HL-60/S4 treated with phorbol 12-myristate 13-acetate at 8.2 ng/mL for 4 days and 3 days (cell line): Measurements from ENCODE around the gene HEXD.
"Not testable (repeated sequence)": the region's sequence is repeated elsewhere in the genome, so short reads cannot be mapped to it uniquely, and the experiment has no call there.

Experiments used
- in situ Hi-C: fragments of 300-500 bp; cut with MboI; formaldehyde crosslinking; loops from 2 replicates; pipeline ENCODE4 v1.15.0; 2022; ENCODE audit warnings: low sequenced_read_pairs

The HEXD gene

GRCh38 chr17:82452162-82452561 is 34.0 kb downstream of the HEXD start:
- in situ Hi-C loops: no loop called here

GRCh38 chr17:82453151-82453550 is 35.0 kb downstream of the HEXD start:
- in situ Hi-C loops: not testable (repeated sequence)

GRCh38 chr17:82453706-82454105 is 35.6 kb downstream of the HEXD start:
- in situ Hi-C loops: not testable (repeated sequence)

- in situ Hi-C loops: no loop called here
Measured at GRCh38 chr17:82457073-82457928, 39.2 kb downstream of the HEXD start.

- in situ Hi-C loops: no loop called here
Measured at GRCh38 chr17:82457929-82458178, 39.7 kb downstream of the HEXD start.

GRCh38 chr17:82458179-82458884 is 40.2 kb downstream of the HEXD start, which contains the start of gene NARF:
Gene NARF, plus strand, starts transcription at chr17:82458741. Its CDS starts 63 bp downstream, at chr17:82458804.
- in situ Hi-C loops: no loop called here

- in situ Hi-C loops: no loop called here
Measured at GRCh38 chr17:82458885-82459424, 40.8 kb downstream of the HEXD start.

- in situ Hi-C loops: not testable (repeated sequence)
Measured at GRCh38 chr17:82459936-82460335, 41.8 kb downstream of the HEXD start.

- in situ Hi-C loops: no loop called here
Measured at GRCh38 chr17:82461827-82462524, 43.8 kb downstream of the HEXD start.

- in situ Hi-C loops: no loop called here
Measured at GRCh38 chr17:82463391-82463790, 45.2 kb downstream of the HEXD start.

GRCh38 chr17:82463925-82464566 is 45.9 kb downstream of the HEXD start:
- in situ Hi-C loops: no loop called here

- in situ Hi-C loops: no loop called here
Measured at GRCh38 chr17:82464567-82464929, 46.4 kb downstream of the HEXD start.

GRCh38 chr17:82465023-82465603 is 47.0 kb downstream of the HEXD start:
- in situ Hi-C loops: no loop called here

- in situ Hi-C loops: no loop called here
Measured at GRCh38 chr17:82468692-82469091, 50.5 kb downstream of the HEXD start.

GRCh38 chr17:82470065-82470464 is 51.9 kb downstream of the HEXD start:
- in situ Hi-C loops: no loop called here

GRCh38 chr17:82474223-82475010 is 56.3 kb downstream of the HEXD start:
- in situ Hi-C loops: no loop called here

GRCh38 chr17:82475458-82475857 is 57.3 kb downstream of the HEXD start:
- in situ Hi-C loops: no loop called here

GRCh38 chr17:82477934-82478333 is 59.8 kb downstream of the HEXD start:
- in situ Hi-C loops: no loop called here

- in situ Hi-C loops: no loop called here
Measured at GRCh38 chr17:82479602-82480001, 61.5 kb downstream of the HEXD start.

- in situ Hi-C loops: no loop called here
Measured at GRCh38 chr17:82480318-82480717, 62.2 kb downstream of the HEXD start.
